K562 (cell line): ENCODE results near the gene IMMP2L. TPM values are rescaled to one million over a fixed set of nuclear protein-coding genes. Genes with fewer than 3 reads are reported as not detected.

Source experiments
- IRF1 ChIP-seq: sonication (generic); formaldehyde crosslinking; IDR thresholded peaks from 2 replicates; pipeline ENCODE4 v1.8.0; 2022; ENCODE audit warnings: missing genetic modification reagents, mild to moderate bottlenecking, borderline replicate concordance
- KLF16 ChIP-seq: IDR thresholded peaks from 2 replicates; pipeline ENCODE4 v1.6.1; 2016; ENCODE audit warnings: antibody characterized with exemption
- RAD51 ChIP-seq: fragments of 450-650 bp; IDR thresholded peaks from 2 replicates; pipeline ENCODE4 v1.7.1; 2016; ENCODE audit warnings: low read depth, mild to moderate bottlenecking, borderline replicate concordance
- STAT6 ChIP-seq: sonication (generic); formaldehyde crosslinking; IDR thresholded peaks from 2 replicates; pipeline ENCODE4 v1.8.1; 2023; ENCODE audit warnings: mild to moderate bottlenecking, missing genetic modification reagents
- THAP12 ChIP-seq: fragments of 250-450 bp; sonication (Bioruptor Pico); IDR thresholded peaks from 2 replicates; pipeline ENCODE4 v1.9.0; 2021; ENCODE audit warnings: mild to moderate bottlenecking, inconsistent platforms
- ZFP1 ChIP-seq: fragments of 450-650 bp; formaldehyde crosslinking; IDR thresholded peaks from 2 replicates; pipeline ENCODE4 v1.4.0; 2020; ENCODE audit warnings: mild to moderate bottlenecking, mixed read lengths
- ZNF407 ChIP-seq: fragments of 450-650 bp; IDR thresholded peaks from 2 replicates; pipeline ENCODE4 v1.6.1; 2016; ENCODE audit warnings: low read depth
- ZNF592 ChIP-seq: fragments of 450-650 bp; IDR thresholded peaks from 2 replicates; pipeline ENCODE4 v1.6.1; 2017; ENCODE audit warnings: antibody characterized with exemption, mild to moderate bottlenecking
- polyA plus RNA-seq, 8 experiments: library from polyadenylated mRNA; depleted of rRNA in 4 of 8; stranded (reverse) in 5 of 8; unstranded in 3 of 8; fragments of >200 nt; fragmentation: Nextera tagmentation in 2 of 8; fragmentation: Illumina TruSeq in 1 of 8; extraction: Ambion mirVana in 2 of 8; extraction: Trizol in 1 of 8; gene quantifications; 2 replicates each; pipeline versions ENCODE4 v1.2.1 to v1.2.3, GENCODE V29; 2011 to 2014; ENCODE audit warnings: inconsistent platforms in 1 of 8, missing spikeins in 1 of 8
- total RNA-seq, 7 experiments: library from RNA; depleted of rRNA in 6 of 7; stranded (reverse); fragments of >200 nt in 6 of 7; fragmentation: Illumina TruSeq in 2 of 7; extraction: Trizol in 2 of 7; gene quantifications; 2 replicates each; pipeline versions ENCODE4 v1.2.1 to v1.2.3, GENCODE V29; 2011 to 2021; ENCODE audit warnings: low replicate concordance in 1 of 7

The IMMP2L gene
- total and polyA plus RNA-seq, 9 of the 15 experiments (the other 6 are each of a cell fraction or from before 2014, with no cell fraction given): 29.7 to 116 (median 53.0) TPM

- TF ChIP-seq ZNF592 (no peak), KLF16 (peak; percentile 22; the same call in 1 of the 2 replicates), STAT6 (no peak), ZNF407 (no peak), RAD51 (no peak), THAP12 (no peak), IRF1 (CRISPR knock-in tag) (no peak), ZFP1 (no peak)
These were observed 487.5 kb downstream of the IMMP2L start (continued) for GRCh38 chr7:111074748-111075146.
